Putamen (tissue), 1 donor: Measurements from ENCODE around the gene PRCP.

Experiments used
- DNase-seq: peaks from one replicate; pipeline ENCODE4 v3.0.0-alpha.2; 2016; ENCODE audit warnings: low spot score

PRCP gene

GRCh38 chr11:82906931-82907330 lies 6.7 kb upstream of the PRCP start:
- no peak for DNase-seq

GRCh38 chr11:82906236-82906635 lies 6.0 kb upstream of the PRCP start:
- DNase-seq = no peak

- no peak for DNase-seq
These were observed 3.8 kb upstream of the PRCP start for GRCh38 chr11:82903843-82904586.

GRCh38 chr11:82902880-82903279 lies 2.6 kb upstream of the PRCP start:
- DNase-seq = no peak

GRCh38 chr11:82901922-82902485 lies 1.8 kb upstream of the PRCP start:
- DNase-seq = no peak

- peak; percentile 94 for DNase-seq
These were observed 1.1 kb upstream of the PRCP start, which contains the start of gene DDIAS for GRCh38 chr11:82901165-82901921. Gene DDIAS, plus strand, starts transcription at chr11:82901736. Its CDS starts 13,003 bp downstream, at chr11:82914739.

GRCh38 chr11:82899957-82900276 lies 313 bp downstream of the PRCP start:
- no peak for DNase-seq

GRCh38 chr11:82899186-82899820 lies 927 bp downstream of the PRCP start:
- no peak for DNase-seq

- DNase-seq = no peak
These were observed 2.0 kb downstream of the PRCP start for GRCh38 chr11:82898241-82898640.

GRCh38 chr11:82896183-82896582 lies 4.0 kb downstream of the PRCP start:
- no peak for DNase-seq

- no peak for DNase-seq
These were observed 4.7 kb downstream of the PRCP start for GRCh38 chr11:82895437-82896091.

GRCh38 chr11:82892611-82893169 lies 7.5 kb downstream of the PRCP start:
- no peak for DNase-seq

GRCh38 chr11:82890936-82891335 lies 9.3 kb downstream of the PRCP start:
- DNase-seq = no peak

GRCh38 chr11:82890002-82890341 lies 10.3 kb downstream of the PRCP start:
- DNase-seq = no peak

GRCh38 chr11:82889133-82890001 lies 10.9 kb downstream of the PRCP start:
- DNase-seq = no peak

- DNase-seq = no peak
These were observed 16.4 kb downstream of the PRCP start for GRCh38 chr11:82883853-82884252.

GRCh38 chr11:82874646-82875523 lies 25.3 kb downstream of the PRCP start:
- DNase-seq = no peak

GRCh38 chr11:82873919-82874333 lies 26.3 kb downstream of the PRCP start:
- no peak for DNase-seq

GRCh38 chr11:82872377-82873150 lies 27.7 kb downstream of the PRCP start:
- DNase-seq = no peak
